GM12878 (cell line): ENCODE data around the gene GSTM5.
"Not testable (repeated sequence)": the region's sequence is repeated elsewhere in the genome, so short reads cannot be mapped to it uniquely, and the experiment has no call there.

ENCODE experiments used
- CREB1 ChIP-seq: IDR thresholded peaks from 2 replicates; pipeline ENCODE4 v1.6.1; 2012; ENCODE audit warnings: low read depth, mild to moderate bottlenecking, inconsistent platforms
- MYC ChIP-seq: IDR thresholded peaks from 2 replicates; pipeline ENCODE4 v1.6.1; 2011; ENCODE audit warnings: mild to moderate bottlenecking, low read length, moderate library complexity, inconsistent platforms; ENCODE audit not compliant: insufficient read depth, insufficient replicate concordance, insufficient read length, severe bottlenecking

DNA sequence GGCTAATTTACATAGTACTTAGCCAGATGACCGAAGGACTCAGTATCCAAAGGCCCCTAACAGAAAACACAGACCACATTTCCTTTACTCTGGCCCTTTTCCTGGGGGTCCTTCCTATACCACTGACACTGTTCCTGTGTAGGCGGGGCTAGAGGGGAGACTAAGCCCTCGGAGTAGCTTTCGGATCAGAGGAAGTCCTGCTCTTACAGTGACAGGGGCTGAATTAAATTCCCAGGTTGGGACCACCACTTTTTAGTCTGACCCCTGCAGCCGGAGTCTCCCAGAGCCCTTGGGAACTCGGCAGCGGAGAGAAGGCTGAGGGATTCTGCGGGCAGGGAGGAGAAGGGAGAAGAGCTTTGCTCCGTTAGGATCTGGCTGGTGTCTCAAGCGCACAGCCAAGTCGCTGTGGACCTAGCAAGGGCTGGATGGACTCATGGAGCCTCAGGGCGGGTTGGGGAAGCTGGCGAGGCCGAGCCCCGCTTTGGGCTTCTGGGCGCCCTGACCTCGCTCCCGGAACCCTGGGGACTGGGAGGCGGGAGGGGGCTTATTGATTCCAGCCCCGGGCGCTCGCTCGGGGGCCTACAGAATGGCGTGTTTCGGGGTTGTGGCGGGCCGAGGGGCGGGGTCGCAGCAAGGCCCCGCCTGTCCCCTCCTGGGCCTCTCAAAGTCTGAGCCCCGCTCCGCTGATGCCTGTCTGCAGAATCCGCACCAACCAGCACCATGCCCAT lies at the start of gene GSTM5:
- TF ChIP-seq MYC, CREB1: not testable (repeated sequence)
